Muscle of back (tissue), 11 donors: ENCODE measurements around the gene KSR2. TPM values are rescaled to one million over a fixed set of nuclear protein-coding genes. Genes with fewer than 3 reads are reported as not detected.

Source experiments
- DNase-seq, 3 donors: peaks; one replicate each; pipeline versions ENCODE4 v3.0.0 to v3.0.0-alpha.2; 2013
- polyA plus RNA-seq, 10 donors: library from polyadenylated mRNA; unstranded; fragments of 120-200 nt; gene quantifications; one replicate each; pipeline ENCODE4 v1.2.1, GENCODE V29; 2013; ENCODE audit not compliant: insufficient read length in 10 of 10

Gene KSR2
- polyA plus RNA-seq, 10 donors: 0.01 to 0.04 (median 0.01) TPM; not detected in 5

- no peak for DNase-seq
These were observed 520 bp downstream of the KSR2 start for GRCh38 chr12:117968151-117968789.

- no peak for DNase-seq
These were observed 1.3 kb downstream of the KSR2 start for GRCh38 chr12:117967512-117967911.

GRCh38 chr12:117967043-117967442, 1.7 kb downstream of the KSR2 start:
- no peak for DNase-seq

- no peak for DNase-seq
These were observed 2.3 kb downstream of the KSR2 start for GRCh38 chr12:117966511-117966910.

- no peak for DNase-seq
These were observed 5.0 kb downstream of the KSR2 start for GRCh38 chr12:117963836-117964235.

GRCh38 chr12:117936722-117937484, 31.9 kb downstream of the KSR2 start:
- DNase-seq: no peak

- no peak for DNase-seq
These were observed 35.2 kb downstream of the KSR2 start for GRCh38 chr12:117933545-117933944.

GRCh38 chr12:117926391-117926899, 42.3 kb downstream of the KSR2 start:
- DNase-seq: no peak

GRCh38 chr12:117921929-117922777, 46.6 kb downstream of the KSR2 start:
- no peak for DNase-seq

GRCh38 chr12:117919479-117919878, 49.3 kb downstream of the KSR2 start:
- DNase-seq: no peak

- DNase-seq: no peak
These were observed 54.1 kb downstream of the KSR2 start for GRCh38 chr12:117914686-117915085.

GRCh38 chr12:117912756-117913155, 56.0 kb downstream of the KSR2 start:
- DNase-seq: no peak

- DNase-seq: no peak
These were observed 60.4 kb downstream of the KSR2 start for GRCh38 chr12:117908411-117908810.

GRCh38 chr12:117907108-117907689, 61.6 kb downstream of the KSR2 start:
- no peak for DNase-seq

GRCh38 chr12:117904051-117904450, 64.7 kb downstream of the KSR2 start:
- no peak for DNase-seq

- DNase-seq: no peak
These were observed 65.5 kb downstream of the KSR2 start for GRCh38 chr12:117903110-117903840.

- DNase-seq: no peak
These were observed 67.2 kb downstream of the KSR2 start for GRCh38 chr12:117901631-117902030.

- no peak for DNase-seq
These were observed 68.2 kb downstream of the KSR2 start for GRCh38 chr12:117900561-117900960.

- DNase-seq: no peak
These were observed 71.2 kb downstream of the KSR2 start for GRCh38 chr12:117897372-117898161.

- DNase-seq: no peak
These were observed 72.8 kb downstream of the KSR2 start for GRCh38 chr12:117896009-117896408.
